Glutamatergic neuron (in vitro differentiated cells): ENCODE results near the gene GINM1. TPM values are rescaled to one million over a fixed set of nuclear protein-coding genes. Genes with fewer than 3 reads are reported as not detected.

Experiments used
- DNase-seq: peaks from one replicate; pipeline ENCODE4 v3.0.0; 2022
- H3K27ac Mint-ChIP-seq: one replicate; pipeline ENCODE4 v1.8.0; 2020; ENCODE audit warnings: mild to moderate bottlenecking, mixed read lengths, inconsistent platforms; ENCODE audit not compliant: unreplicated experiment
- H3K27me3 Mint-ChIP-seq: one replicate; pipeline ENCODE4 v1.8.0; 2020; ENCODE audit warnings: mild to moderate bottlenecking, moderate library complexity, mixed read lengths, inconsistent platforms; ENCODE audit not compliant: unreplicated experiment
- H3K36me3 Mint-ChIP-seq: one replicate; pipeline ENCODE4 v1.8.0; 2020; ENCODE audit warnings: mild to moderate bottlenecking, mixed read lengths, inconsistent platforms; ENCODE audit not compliant: unreplicated experiment
- H3K4me1 Mint-ChIP-seq: one replicate; pipeline ENCODE4 v1.8.0; 2020; ENCODE audit warnings: mild to moderate bottlenecking, low read depth, mixed read lengths, inconsistent platforms; ENCODE audit not compliant: unreplicated experiment
- H3K4me3 Mint-ChIP-seq: one replicate; pipeline ENCODE4 v1.8.0; 2020; ENCODE audit warnings: mild to moderate bottlenecking, mixed read lengths, inconsistent platforms; ENCODE audit not compliant: unreplicated experiment
- H3K9me3 Mint-ChIP-seq: one replicate; pipeline ENCODE4 v1.8.0; 2020; ENCODE audit warnings: mild to moderate bottlenecking, moderate library complexity, mixed read lengths, inconsistent platforms; ENCODE audit not compliant: unreplicated experiment
- CTCF ChIP-seq: fragments of 200-600 bp; sonication (generic); IDR thresholded peaks from one replicate; pipeline ENCODE4 v1.5.0; 2021; ENCODE audit not compliant: partially characterized antibody, unreplicated experiment
- total RNA-seq: library from RNA; stranded (reverse); fragmentation: NEBNext Ultra II Directional; extraction: Animal tissue kit (Norgen Biotek cat#: 25700); gene quantifications from one replicate; pipeline ENCODE4 v1.2.1, GENCODE V29; 2021; ENCODE audit not compliant: unreplicated experiment

The GINM1 gene
- total RNA-seq, 1 donor from 2014 or later, result 11.2 TPM

- peaks cover 8% of the 10 kb centered on the region for H3K27me3 Mint-ChIP-seq
- H3K9me3 Mint-ChIP-seq, result no peaks in the 10 kb centered on the region
- no peaks in the 10 kb centered on the region for H3K4me1 Mint-ChIP-seq
- no peaks in the 10 kb centered on the region for H3K36me3 Mint-ChIP-seq
- DNase-seq, result no peak
- H3K27ac Mint-ChIP-seq, result no peak overlapping the region
- no peak for TF ChIP-seq CTCF
- no peak overlapping the region for H3K4me3 Mint-ChIP-seq
Measured at GRCh38 chr6:149559389-149559788, 6.8 kb upstream of the GINM1 start.

- no peak overlapping the region for H3K4me3 Mint-ChIP-seq
Measured at GRCh38 chr6:149560736-149561135, 5.4 kb upstream of the GINM1 start.

GRCh38 chr6:149563203-149563927 is 2.8 kb upstream of the GINM1 start:
- H3K36me3 Mint-ChIP-seq, result no peaks in the 10 kb centered on the region

More at GRCh38 chr6:149560736-149561135, 5.4 kb upstream of the GINM1 start:
- Mint-ChIP-seq H3K27ac (no peak overlapping the region), H3K36me3 (no peaks in the 10 kb centered on the region), H3K27me3 (peaks cover 8% of the 10 kb centered on the region), H3K4me1 (no peaks in the 10 kb centered on the region), H3K9me3 (peaks cover 3% of the 10 kb centered on the region)
- DNase-seq, result peak; percentile 42
- peak; percentile 75 for TF ChIP-seq CTCF

GRCh38 chr6:149563928-149564325 is 2.2 kb upstream of the GINM1 start:
- no peaks in the 10 kb centered on the region for H3K36me3 Mint-ChIP-seq
- H3K4me1 Mint-ChIP-seq, result no peaks in the 10 kb centered on the region
- no peak for DNase-seq
- H3K9me3 Mint-ChIP-seq, result peaks cover 4% of the 10 kb centered on the region
- no peak overlapping the region for H3K4me3 Mint-ChIP-seq
- TF ChIP-seq CTCF, result no peak
- H3K27ac Mint-ChIP-seq, result no peak overlapping the region
- H3K27me3 Mint-ChIP-seq, result peaks cover 4% of the 10 kb centered on the region

More at GRCh38 chr6:149563203-149563927, 2.8 kb upstream of the GINM1 start:
- Mint-ChIP-seq H3K27ac (no peak overlapping the region), H3K4me3 (no peak overlapping the region), H3K9me3 (peaks cover 4% of the 10 kb centered on the region), H3K27me3 (peaks cover 4% of the 10 kb centered on the region), H3K4me1 (no peaks in the 10 kb centered on the region)
- no peak for TF ChIP-seq CTCF
- DNase-seq, result no peak

- no peak for TF ChIP-seq CTCF
- no peak overlapping the region for H3K27ac Mint-ChIP-seq
Measured at GRCh38 chr6:149566410-149567193, 427 bp downstream of the GINM1 start.

More at GRCh38 chr6:149566410-149567193, 427 bp downstream of the GINM1 start:
- Mint-ChIP-seq H3K9me3 (peaks cover 4% of the 10 kb centered on the region), H3K4me3 (peak overlapping the region; percentile 88), H3K4me1 (no peaks in the 10 kb centered on the region), H3K36me3 (no peaks in the 10 kb centered on the region), H3K27me3 (no peaks in the 10 kb centered on the region)
- peak; percentile 63 for DNase-seq
